ENCODE results near the gene TEKTIP1.
A peak's percentile ranks its signal among the peaks of the same experiment; 100 is the strongest.

The TEKTIP1 gene

GRCh38 chr19:3501780-3502179 lies 37.2 kb upstream of the TEKTIP1 start:
- TF ChIP-seq CTCF (conservative IDR thresholded peaks at IDR 0.05; ENCODE audit: low read depth): no peak
- no peak for DNase-seq (ENCODE audit: low spot score)
- CTCF ChIA-PET: no interaction called here
- POLR2A ChIA-PET (ENCODE audit: low non-redundant PET): no interaction called here
- peak overlapping the region; percentile 88 for H3K27ac ChIP-seq

DNA sequence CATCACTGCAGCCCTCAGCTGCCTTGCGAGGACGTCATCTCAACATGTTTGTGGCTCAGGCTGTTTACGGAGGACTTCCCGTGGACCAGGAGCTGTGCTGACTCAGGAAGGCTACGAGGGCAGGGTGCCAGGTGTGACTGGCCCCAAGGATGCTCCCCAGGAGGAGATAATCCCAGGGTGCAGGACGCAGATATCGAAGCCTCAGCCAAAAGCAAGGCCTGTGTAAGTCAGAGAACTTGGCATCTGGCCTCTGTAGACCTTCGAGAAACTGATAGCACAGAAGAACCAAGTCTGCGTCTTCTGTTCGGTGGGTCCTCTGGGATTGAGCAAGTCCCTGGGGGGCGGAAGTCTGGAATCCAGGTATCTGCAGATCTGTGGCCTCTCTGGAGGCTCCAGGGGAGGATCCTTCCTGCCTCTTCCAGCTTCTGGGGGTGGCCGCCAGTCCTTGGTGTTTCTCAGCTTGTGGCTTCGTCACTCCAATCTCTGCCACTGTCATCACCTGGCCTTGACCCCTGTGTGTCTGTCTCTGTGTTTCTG lies 35.9 kb upstream of the TEKTIP1 start:
- H3K27ac ChIP-seq: peak overlapping the region; percentile 31
- no peak for TF ChIP-seq CTCF (conservative IDR thresholded peaks at IDR 0.05; ENCODE audit: low read depth)
- DNase-seq (ENCODE audit: low spot score): no peak
- CTCF ChIA-PET: interaction anchor here (0.6 to 0.7 kb wide), 4 partner anchors 31 to 697 kb away, joined by 3 to 4 read pairs (median 4); no protein-coding TSS in a partner anchor
- POLR2A ChIA-PET (ENCODE audit: low non-redundant PET): no interaction called here

GRCh38 chr19:3504735-3505134 lies 34.2 kb upstream of the TEKTIP1 start:
- no peak for TF ChIP-seq CTCF (conservative IDR thresholded peaks at IDR 0.05; ENCODE audit: low read depth)
- POLR2A ChIA-PET (ENCODE audit: low non-redundant PET): no interaction called here
- no peak for DNase-seq (ENCODE audit: low spot score)
- CTCF ChIA-PET: no interaction called here
- peak overlapping the region; percentile 91 for H3K27ac ChIP-seq

DNA sequence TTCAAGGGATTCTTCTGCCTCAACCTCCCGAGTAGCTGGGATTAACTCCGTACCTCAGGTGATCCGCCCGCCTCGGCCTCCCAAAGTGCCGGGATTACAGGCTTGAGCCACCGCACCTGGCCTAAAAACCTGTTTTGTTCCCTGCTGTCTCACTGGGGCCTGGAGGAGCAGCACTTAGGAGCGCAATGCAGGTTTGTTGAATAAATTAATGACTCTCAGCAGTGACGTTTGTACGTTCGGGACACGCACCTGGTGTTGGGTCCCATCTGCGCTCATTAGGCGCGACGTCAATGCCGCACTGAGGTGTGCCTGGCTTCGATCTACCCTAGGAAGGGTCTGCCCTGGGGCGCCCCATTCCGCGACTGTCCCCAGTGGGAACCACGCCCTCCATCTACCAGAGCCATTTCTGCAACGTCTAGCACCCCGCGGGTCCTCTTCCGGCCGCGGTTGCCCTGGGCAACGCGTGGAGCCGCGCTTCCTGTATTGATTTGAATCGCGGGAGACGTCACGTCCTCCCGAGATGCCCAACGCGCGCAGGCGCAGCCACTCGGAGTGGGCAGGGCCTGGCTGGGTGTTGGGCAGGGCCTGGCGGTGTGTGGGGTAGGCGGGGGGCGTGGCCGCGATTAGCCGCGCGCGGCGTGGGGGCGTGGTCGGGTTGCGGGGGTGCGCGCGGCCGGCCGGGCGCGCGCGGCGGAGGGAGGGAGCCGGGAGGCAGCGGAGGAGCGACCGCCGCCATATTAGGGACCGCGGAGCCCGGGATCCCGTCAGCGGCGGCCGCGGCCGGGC lies 33.2 kb upstream of the TEKTIP1 start, which contains the start of gene FZR1:
Gene FZR1, plus strand, starts transcription at position 714 of the 786 bp plus-strand sequence. CDS start 16,679 bp downstream, outside the sequence.
- ChIA-PET POLR2A (ENCODE audit: low non-redundant PET) (no interaction called here), CTCF (interaction anchor here (0.6 to 0.7 kb wide), 2 partner anchors 320 to 895 kb away, joined by 3 read pairs; partner anchors contain the start of gene NCLN)
- peak; percentile 95 for DNase-seq (ENCODE audit: low spot score)
- no peak for TF ChIP-seq CTCF (conservative IDR thresholded peaks at IDR 0.05; ENCODE audit: low read depth)
- H3K27ac ChIP-seq: peak within 1 kb of the TSS; percentile 91

GRCh38 chr19:3506384-3507340 lies 32.3 kb upstream of the TEKTIP1 start:
- ChIA-PET POLR2A (ENCODE audit: low non-redundant PET) (no interaction called here), CTCF (interaction anchor here (0.6 to 0.7 kb wide), 2 partner anchors 321 to 896 kb away, joined by 3 read pairs; partner anchors contain the start of gene NCLN)
- DNase-seq (ENCODE audit: low spot score): no peak

More at GRCh38 chr19:3506384-3507340, 32.3 kb upstream of the TEKTIP1 start:
- no peak for TF ChIP-seq CTCF (conservative IDR thresholded peaks at IDR 0.05; ENCODE audit: low read depth)
- H3K27ac ChIP-seq: peak overlapping the region; percentile 91

Measured in RWPE1 (cell line).